Mucosa of descending colon (tissue), 3 donors: ENCODE results near the gene TANC1. TPM values are rescaled to one million over a fixed set of nuclear protein-coding genes. Genes with fewer than 3 reads are reported as not detected.
"Not testable (repeated sequence)": the region's sequence is repeated elsewhere in the genome, so short reads cannot be mapped to it uniquely, and the experiment has no call there.

ENCODE experiments used
- ATAC-seq: fragments of 200-7000 bp; cut with Tn5 transposase; one replicate; pipeline ENCODE4 v1.9.1; 2020; ENCODE audit warnings: mild to moderate bottlenecking, moderate library complexity
- DNase-seq, 3 donors: peaks; one replicate each; pipeline ENCODE4 v3.0.0-alpha.2; 2020
- H3K36me3 ChIP-seq: fragments of 200-600 bp; one replicate; pipeline ENCODE4 v1.8.0; 2021; ENCODE audit warnings: low read depth, mild to moderate bottlenecking
- H3K4me1 ChIP-seq: fragments of 200-600 bp; one replicate; pipeline ENCODE4 v1.8.0; 2021; ENCODE audit warnings: low read depth, mild to moderate bottlenecking
- H3K4me3 ChIP-seq: fragments of 200-600 bp; one replicate; pipeline ENCODE4 v1.8.0; 2021; ENCODE audit warnings: mild to moderate bottlenecking
- H3K9me3 ChIP-seq: fragments of 200-600 bp; one replicate; pipeline ENCODE4 v1.8.0; 2021; ENCODE audit warnings: mild to moderate bottlenecking
- CTCF ChIP-seq: fragments of 200-600 bp; IDR thresholded peaks from one replicate; pipeline ENCODE4 v1.8.0; 2022; ENCODE audit warnings: antibody characterized with exemption, mild to moderate bottlenecking
- intact Hi-C, 2 donors: fragments of 100-400 bp; cut with DNase I in 1 of 2; cut with micrococcal nuclease in 1 of 2; formaldehyde crosslinking; loops; one replicate each; pipeline versions ENCODE4 v1.11.0 to v1.11.1; 2022; cut with DNase I, micrococcal nuclease
- total RNA-seq, 3 donors: library from RNA; stranded (reverse); fragmentation: NEBNext Ultra II Directional in 2 of 3; extraction: Animal tissue kit (Norgen Biotek cat#: 25700) in 2 of 3; gene quantifications; one replicate each; pipeline versions ENCODE4 v1.2.1 to v1.2.4, GENCODE V29; 2021 to 2023
- donor health status: DM: no; HTN: no; CAD: no; lungs with moderate emphysema.
- donor health status: DM: no; HTN: no; CAD: no.
- donor health status: DM: no; HTN: yes; CAD: no.

Gene TANC1
- total RNA-seq, 3 donors from 2014 or later, result 30.7 to 55.5 (median 41.0) TPM

- DNase-seq, result no peak
- Histone ChIP-seq H3K9me3 (no peaks in the 10 kb centered on the region), H3K4me1 (peaks cover 3% of the 10 kb centered on the region), H3K36me3 (no peaks in the 10 kb centered on the region), H3K4me3 (no peak overlapping the region)
- intact Hi-C loops, result no loop called here
- no peak for TF ChIP-seq CTCF
- peak; percentile 29 for ATAC-seq
Measured at GRCh38 chr2:159137511-159138241, 169.2 kb downstream of the TANC1 start.

DNA sequence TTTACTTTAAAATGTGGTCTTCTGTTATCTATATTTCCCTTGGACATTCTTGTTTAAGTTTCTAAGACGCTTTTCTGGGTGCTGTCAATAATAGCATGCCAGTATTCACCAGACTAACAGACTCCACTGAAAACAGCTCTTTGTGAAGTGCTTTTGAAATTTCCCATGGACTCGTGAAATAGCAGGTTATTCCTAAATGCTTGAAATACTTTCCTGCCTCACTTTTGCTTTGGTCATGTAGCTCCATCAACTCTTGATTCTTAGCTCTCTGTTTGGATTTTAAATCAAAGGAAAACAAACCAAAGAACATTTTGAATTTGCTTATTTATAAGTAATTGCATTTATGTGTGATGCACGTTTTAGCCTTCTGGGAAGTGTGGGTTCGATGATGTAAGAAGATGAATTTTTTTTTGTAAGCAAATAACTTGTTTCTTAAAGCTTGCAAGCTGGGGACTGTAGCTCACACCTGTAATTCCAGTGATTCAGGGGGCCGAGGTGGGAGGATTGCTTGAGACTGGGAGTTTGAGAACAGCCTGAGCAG is 170.3 kb downstream of the TANC1 start:
- no peaks in the 10 kb centered on the region for H3K9me3 ChIP-seq
- intact Hi-C loops, result no loop called here
- TF ChIP-seq CTCF, result no peak
- no peaks in the 10 kb centered on the region for H3K36me3 ChIP-seq
- H3K4me1 ChIP-seq, result peaks cover 3% of the 10 kb centered on the region
- no peak for ATAC-seq
- no peak overlapping the region for H3K4me3 ChIP-seq
- DNase-seq, result no peak

- no peaks in the 10 kb centered on the region for H3K36me3 ChIP-seq
- no peak for ATAC-seq
- H3K4me1 ChIP-seq, result peaks cover 3% of the 10 kb centered on the region
- H3K9me3 ChIP-seq, result no peaks in the 10 kb centered on the region
- intact Hi-C loops, result no loop called here
- DNase-seq, result no peak
- no peak for TF ChIP-seq CTCF
- no peak overlapping the region for H3K4me3 ChIP-seq
Measured at GRCh38 chr2:159139216-159139933, 170.9 kb downstream of the TANC1 start.

GRCh38 chr2:159140070-159140769 is 171.8 kb downstream of the TANC1 start:
- ATAC-seq, result peak; percentile 75
- H3K4me1 ChIP-seq, result peaks cover 3% of the 10 kb centered on the region
- no peaks in the 10 kb centered on the region for H3K36me3 ChIP-seq
- DNase-seq, result no peak
- no peak for TF ChIP-seq CTCF
- intact Hi-C loops, result no loop called here
- H3K9me3 ChIP-seq, result no peaks in the 10 kb centered on the region
- no peak overlapping the region for H3K4me3 ChIP-seq

- H3K36me3 ChIP-seq, intact Hi-C loops, H3K4me1 ChIP-seq, H3K4me3 ChIP-seq, H3K9me3 ChIP-seq, ATAC-seq, DNase-seq: not testable (repeated sequence)
Measured at GRCh38 chr2:159140821-159141220, 172.4 kb downstream of the TANC1 start.
